Lung (tissue), 12 donors: ENCODE results near the gene RAVER1. TPM values are rescaled to one million over a fixed set of nuclear protein-coding genes. Genes with fewer than 3 reads are reported as not detected.

ENCODE experiments used
- ATAC-seq: fragments of 200-7000 bp; cut with Tn5 transposase; one replicate; pipeline ENCODE4 v1.9.1; 2020; ENCODE audit warnings: moderate number of reproducible peaks; ENCODE audit not compliant: insufficient read depth, low FRiP score
- DNase-seq, 3 donors: peaks; one replicate each; pipeline ENCODE4 v3.0.0-alpha.2; 2013 to 2017
- H3K27ac ChIP-seq, 2 donors: one replicate each; pipeline ENCODE4 v1.5.1; 2013; ENCODE audit warnings: mild to moderate bottlenecking in 2 of 2, moderate library complexity in 2 of 2, control low read depth in 1 of 2, inconsistent platforms in 1 of 2, low read depth in 1 of 2, low read length in 1 of 2
- H3K27me3 ChIP-seq, 3 donors: one replicate each; pipeline ENCODE4 v1.5.1; 2013; ENCODE audit warnings: low read length in 2 of 3; ENCODE audit not compliant: control insufficient read depth in 3 of 3, insufficient read depth in 3 of 3
- H3K36me3 ChIP-seq, 4 donors: one replicate each; pipeline ENCODE4 v1.5.1; 2013; ENCODE audit warnings: low read length in 4 of 4, mild to moderate bottlenecking in 1 of 4, moderate library complexity in 1 of 4; ENCODE audit not compliant: control insufficient read depth in 4 of 4, insufficient read depth in 4 of 4
- H3K4me1 ChIP-seq, 5 donors: one replicate each; pipeline ENCODE4 v1.5.1; 2013; ENCODE audit warnings: low read length in 5 of 5, mild to moderate bottlenecking in 2 of 5, moderate library complexity in 1 of 5; ENCODE audit not compliant: control insufficient read depth in 5 of 5, insufficient read depth in 5 of 5
- H3K4me3 ChIP-seq: one replicate; pipeline ENCODE4 v1.5.1; 2013; ENCODE audit warnings: mild to moderate bottlenecking, control low read depth, moderate library complexity
- H3K9ac ChIP-seq, 2 donors: one replicate each; pipeline ENCODE4 v1.5.1; 2013; ENCODE audit warnings: low read length in 2 of 2, control low read depth in 1 of 2; ENCODE audit not compliant: insufficient read depth in 1 of 2
- H3K9me3 ChIP-seq, 4 donors: one replicate each; pipeline ENCODE4 v1.5.1; 2013; ENCODE audit warnings: low read length in 3 of 4, mild to moderate bottlenecking in 1 of 4, moderate library complexity in 1 of 4; ENCODE audit not compliant: control insufficient read depth in 4 of 4, insufficient read depth in 3 of 4
- CTCF ChIP-seq: IDR thresholded peaks from 2 replicates; pipeline ENCODE4 v1.5.1; 2012; ENCODE audit warnings: mild to moderate bottlenecking; ENCODE audit errors: control extremely low read depth, extremely low read depth
- WGBS, 2 donors: extraction: QIAGEN DNeasy Blood & Tissue Kit; methylation state at CpG; one replicate each; pipeline ENCODE4 v1.1.7; 2013; 5-methylcytosine and 5-hydroxymethylcytosine counted together
- polyA plus RNA-seq, 2 donors: library from polyadenylated mRNA; stranded (reverse); fragments of 200-250 nt; gene quantifications; one replicate each; pipeline ENCODE4 v1.2.1, GENCODE V29; 2013
- total RNA-seq, 2 donors: library from RNA; depleted of rRNA in 1 of 2; stranded (reverse); fragments of >200 nt in 1 of 2; gene quantifications; one replicate each; pipeline ENCODE4 v1.2.1, GENCODE V29; 2014 to 2021
- donor health status: control.
- donor health status: control.
- donor health status: Bipolar disorder and iron deficiency.
- donor health status: healthy.
- donor health status: DM: yes; HTN: yes; CAD: no.

Gene RAVER1
- total and polyA plus RNA-seq, 4 donors = 10.5 to 46.1 (median 19.4) TPM

GRCh38 chr19:10320602-10321416 lies 12.5 kb downstream of the RAVER1 start:
- peaks cover 0 to 4% (median 0%) of the 10 kb centered on the region in 5 donors for H3K4me1 ChIP-seq
- no peaks in the 10 kb centered on the region for H3K27me3 ChIP-seq
- H3K9me3 ChIP-seq = no peaks in the 10 kb centered on the region
- H3K4me3 ChIP-seq = no peak overlapping the region
- 95 to 96% methylated on average over 31 to 32 of the region's 32 CpGs for WGBS, 2 donors
- peaks cover 8 to 74% (median 25%) of the 10 kb centered on the region in 4 donors for H3K36me3 ChIP-seq
- TF ChIP-seq CTCF = no peak
- no peak overlapping the region for H3K27ac ChIP-seq
- H3K9ac ChIP-seq = no peak overlapping the region
- DNase-seq (no peak), ATAC-seq (no peak)

- no peak for ATAC-seq
- H3K9ac ChIP-seq = no peak overlapping the region
- no peak overlapping the region for H3K27ac ChIP-seq
- no peaks in the 10 kb centered on the region for H3K27me3 ChIP-seq
- 92 to 95% methylated on average over 13 of the region's 13 CpGs for WGBS, 2 donors
- no peak overlapping the region for H3K4me3 ChIP-seq
- no peaks in the 10 kb centered on the region for H3K9me3 ChIP-seq
- H3K36me3 ChIP-seq = peaks cover 3 to 64% (median 20%) of the 10 kb centered on the region in 4 donors
- no peak for DNase-seq
- peaks cover 0 to 12% (median 0%) of the 10 kb centered on the region in 5 donors for H3K4me1 ChIP-seq
- no peak for TF ChIP-seq CTCF
Measured at GRCh38 chr19:10318807-10319682, 14.3 kb downstream of the RAVER1 start.

- WGBS, 2 donors = 93 to 94% methylated on average over 14 to 15 of the region's 15 CpGs
- Histone ChIP-seq H3K9ac (no peak overlapping the region), H3K36me3 (peaks cover 3 to 56% (median 20%) of the 10 kb centered on the region in 4 donors), H3K9me3 (no peaks in the 10 kb centered on the region), H3K4me3 (no peak overlapping the region), H3K4me1 (peaks cover 0 to 12% (median 0%) of the 10 kb centered on the region in 5 donors), H3K27ac (no peak overlapping the region), H3K27me3 (no peaks in the 10 kb centered on the region)
- TF ChIP-seq CTCF = no peak
- no peak for ATAC-seq
- no peak for DNase-seq
Measured at GRCh38 chr19:10317857-10318462, 15.4 kb downstream of the RAVER1 start.
